NCI-H1694 treated with DMSO at 0.1 percent for 48 hours (cell line): ENCODE measurements around the gene ING1.

Experiments
- DNase-seq: peaks from one replicate; lab custom pipeline; 2025; lab: John Stamatoyannopoulos, UW

The ING1 gene

DNA sequence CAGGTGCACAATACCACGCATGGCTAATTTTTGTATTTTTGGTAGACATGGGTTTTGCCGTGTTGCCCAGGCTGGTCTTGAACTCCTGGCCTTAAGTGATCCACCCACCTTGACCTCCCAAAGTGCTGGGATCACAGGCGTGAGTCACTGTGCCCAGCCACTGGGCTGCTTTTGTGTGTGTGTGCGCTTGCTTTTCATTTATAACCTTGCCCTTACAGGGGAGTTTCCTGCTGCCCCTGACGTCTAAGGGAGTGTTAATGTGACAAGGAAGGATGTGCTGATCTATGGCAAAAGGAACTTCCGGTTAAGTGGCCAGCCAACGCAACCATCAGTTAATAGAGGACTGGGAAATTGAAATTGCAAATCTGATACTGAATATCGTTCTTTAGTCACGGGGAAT lies 57.7 kb downstream of the ING1 start:
- no peak for DNase-seq

DNA sequence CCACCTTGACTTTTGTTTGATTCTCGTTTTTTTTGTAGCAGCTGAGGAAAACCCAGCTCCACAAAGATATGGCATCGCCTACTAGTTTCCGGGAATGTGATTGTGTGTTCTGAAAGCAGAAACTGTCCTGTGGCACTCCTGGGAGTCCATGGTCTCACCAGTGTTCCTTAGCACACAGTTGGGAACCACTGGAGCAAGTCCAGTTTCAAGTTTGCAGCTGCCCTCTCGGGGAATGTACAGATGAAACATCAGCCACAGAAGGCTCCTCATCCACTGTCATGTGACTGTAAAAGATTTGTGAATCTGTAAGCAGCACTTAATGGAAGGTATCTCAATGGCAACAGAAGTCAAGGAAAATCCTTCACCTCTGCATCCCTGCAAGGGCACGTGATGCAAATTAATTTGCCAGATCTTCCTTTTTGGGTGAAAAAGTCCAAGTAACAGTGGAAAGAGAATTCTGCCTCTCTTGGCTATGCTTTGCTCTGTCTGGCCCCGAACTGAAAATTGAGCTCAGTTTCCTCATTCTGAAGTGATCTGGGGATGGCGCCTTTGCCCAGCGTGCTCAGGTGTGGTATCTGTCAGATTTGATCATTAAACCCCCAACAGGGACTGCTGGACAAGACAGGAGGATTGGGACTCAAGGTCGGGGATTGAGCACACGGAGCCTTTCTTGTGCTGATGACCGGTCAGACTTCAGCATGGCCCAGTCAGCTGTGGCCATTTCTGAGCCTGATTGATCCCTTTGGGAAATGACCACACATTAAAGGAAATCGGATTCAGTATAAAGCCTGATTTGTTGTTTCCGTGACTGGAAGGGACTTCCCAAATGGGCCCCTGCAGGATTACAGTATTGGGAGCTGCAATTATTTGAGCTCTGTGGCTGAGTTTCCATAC lies 58.8 kb downstream of the ING1 start:
- DNase-seq: no peak
